Bronchial epithelial cell (primary cell): ENCODE results near the gene DPP10. TPM values are rescaled to one million over a fixed set of nuclear protein-coding genes. Genes with fewer than 3 reads are reported as not detected.
"Not testable (repeated sequence)": the region's sequence is repeated elsewhere in the genome, so short reads cannot be mapped to it uniquely, and the experiment has no call there.

Source experiments
- DNase-seq: peaks from one replicate; pipeline ENCODE4 v3.0.0-alpha.2; 2010; ENCODE audit warnings: low read depth
- FAIRE-seq: peaks from 2 replicates; lab custom pipeline; 2011; peaks lifted over from hg19 to GRCh38; lab: Jason Lieb, UNC
- H3K27me3 ChIP-seq: 2 replicates; pipeline ENCODE4 v1.5.1; 2011; ENCODE audit warnings: low read length; ENCODE audit not compliant: control insufficient read depth, insufficient read depth
- H3K36me3 ChIP-seq: 2 replicates; pipeline ENCODE4 v1.5.1; 2011; ENCODE audit warnings: low read length; ENCODE audit not compliant: control insufficient read depth, insufficient read depth
- H3K4me3 ChIP-seq: 2 replicates; pipeline ENCODE4 v1.5.1; 2011; ENCODE audit warnings: mild to moderate bottlenecking, low read depth, low read length, control low read depth
- CTCF ChIP-seq: IDR thresholded peaks from 2 replicates; pipeline ENCODE4 v1.5.1; 2011; ENCODE audit warnings: mild to moderate bottlenecking, moderate library complexity, low read length, control low read depth, inconsistent platforms; ENCODE audit not compliant: insufficient read depth, severe bottlenecking
- total RNA-seq: library from RNA; depleted of rRNA; stranded (reverse); fragments of >200 nt; gene quantifications from 2 replicates; pipeline ENCODE4 v1.2.1, GENCODE V29; 2014

The DPP10 gene
- total RNA-seq, 1 donor from 2014 or later: 0.26 TPM

DNA sequence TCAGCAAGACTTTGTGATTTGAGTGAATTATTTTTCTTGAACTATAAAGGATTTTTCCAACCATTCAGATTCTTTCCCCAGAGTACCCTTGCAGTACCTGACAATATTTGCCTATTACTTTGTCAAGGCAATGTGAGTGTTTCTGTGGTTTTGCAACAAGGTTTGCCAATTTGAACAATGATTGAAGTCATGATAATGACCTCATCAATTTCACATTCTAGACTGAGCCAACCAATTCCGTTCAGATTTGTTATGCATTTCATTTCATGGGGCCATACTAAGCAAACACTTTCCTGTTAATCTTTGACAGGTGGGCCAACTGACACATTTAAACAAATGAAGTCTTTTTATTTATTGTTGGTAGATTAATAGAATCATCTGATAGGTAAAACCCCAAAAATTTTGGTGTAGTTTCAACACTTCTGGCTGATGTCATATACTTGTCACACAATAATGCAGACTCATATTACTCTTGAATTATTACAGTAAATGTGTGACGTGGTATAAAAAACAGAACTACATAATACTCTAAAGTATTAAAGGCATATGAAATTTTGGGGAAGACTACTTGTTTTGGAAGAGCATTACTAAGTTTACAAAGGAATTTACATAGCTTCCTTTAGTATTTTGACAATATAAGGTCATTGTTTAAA, 526.4 kb downstream of the DPP10 start:
- no peak for FAIRE-seq
- TF ChIP-seq CTCF: no peak

DNA sequence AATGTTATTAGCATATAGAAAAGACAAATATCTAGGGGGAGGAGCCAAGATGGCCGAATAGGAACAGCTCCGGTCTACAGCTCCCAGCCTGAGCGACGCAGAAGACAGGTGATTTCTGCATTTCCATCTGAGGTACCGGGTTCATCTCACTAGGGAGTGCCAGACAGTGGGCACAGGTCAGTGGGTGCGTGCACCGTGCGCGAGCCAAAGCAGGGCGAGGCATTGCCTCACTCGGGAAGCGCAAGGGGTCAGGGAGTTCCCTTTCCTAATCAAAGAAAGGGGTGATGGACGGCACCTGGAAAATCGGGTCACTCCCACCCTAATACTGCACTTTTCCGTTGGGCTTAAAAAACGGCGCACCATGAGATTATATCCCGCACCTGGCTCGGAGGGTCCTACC, 561.9 kb downstream of the DPP10 start:
- DNase-seq, H3K4me3 ChIP-seq, FAIRE-seq, H3K27me3 ChIP-seq, H3K36me3 ChIP-seq: not testable (repeated sequence)

More for the DNA sequence above, 526.4 kb downstream of the DPP10 start:
- no peaks in the 10 kb centered on the region for H3K27me3 ChIP-seq
- no peak overlapping the region for H3K4me3 ChIP-seq
- no peak for DNase-seq
- H3K36me3 ChIP-seq: no peaks in the 10 kb centered on the region

GRCh38 chr2:115011721-115012120, 569.3 kb downstream of the DPP10 start:
- DNase-seq: no peak
- FAIRE-seq: no peak
- no peak for TF ChIP-seq CTCF
- Histone ChIP-seq H3K4me3 (no peak overlapping the region), H3K36me3 (no peaks in the 10 kb centered on the region), H3K27me3 (no peaks in the 10 kb centered on the region)

DNA sequence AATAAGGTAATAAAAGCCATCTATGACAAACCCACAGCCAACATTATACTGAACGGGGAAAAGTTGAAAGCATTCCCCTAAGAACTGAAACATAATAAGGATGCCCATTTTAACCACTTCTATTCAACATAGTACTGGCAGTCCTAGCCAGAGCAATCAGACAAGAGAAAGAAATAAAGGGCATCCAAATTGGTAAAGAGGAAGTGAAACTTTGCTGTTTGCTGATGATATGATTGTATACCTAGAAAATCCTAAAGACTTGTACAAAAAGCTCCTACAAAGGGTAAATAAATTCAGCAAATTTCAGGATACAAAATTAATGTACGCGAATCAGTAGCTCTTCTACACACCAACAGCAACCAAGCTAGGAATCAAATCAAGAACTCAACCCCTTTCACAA, 579.6 kb downstream of the DPP10 start:
- not testable (repeated sequence) for FAIRE-seq, H3K4me3 ChIP-seq, H3K36me3 ChIP-seq, H3K27me3 ChIP-seq, DNase-seq

GRCh38 chr2:115034801-115035200, 592.4 kb downstream of the DPP10 start:
- no peak for TF ChIP-seq CTCF
- DNase-seq (no peak), FAIRE-seq (no peak)
- H3K27me3 ChIP-seq: no peaks in the 10 kb centered on the region
- no peaks in the 10 kb centered on the region for H3K36me3 ChIP-seq
- H3K4me3 ChIP-seq: no peak overlapping the region

DNA sequence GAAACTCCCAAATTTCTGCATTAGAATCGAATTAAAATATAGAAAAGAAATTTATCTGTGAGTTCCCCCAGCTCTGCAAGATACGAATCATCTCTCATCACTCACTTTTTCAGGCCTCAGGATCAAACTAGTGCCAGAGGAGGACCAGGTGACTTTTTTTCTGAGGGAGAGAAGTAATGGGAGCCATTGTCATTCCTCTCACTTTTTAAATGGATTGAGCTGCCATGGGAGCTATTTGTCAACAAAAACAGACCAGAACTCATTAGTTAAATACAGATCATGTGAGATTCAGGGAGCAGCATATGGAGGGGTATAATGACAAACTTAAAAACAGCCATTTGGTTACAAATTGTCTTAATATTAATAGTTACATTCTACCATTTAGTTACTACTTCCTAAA, 594.4 kb downstream of the DPP10 start:
- FAIRE-seq (no peak), DNase-seq (no peak)
- no peaks in the 10 kb centered on the region for H3K36me3 ChIP-seq
- no peak overlapping the region for H3K4me3 ChIP-seq
- H3K27me3 ChIP-seq: no peaks in the 10 kb centered on the region
- TF ChIP-seq CTCF: no peak

GRCh38 chr2:115057473-115057872, 615.0 kb downstream of the DPP10 start:
- Histone ChIP-seq H3K27me3 (no peaks in the 10 kb centered on the region), H3K4me3 (no peak overlapping the region), H3K36me3 (no peaks in the 10 kb centered on the region)
- DNase-seq (no peak), FAIRE-seq (no peak)
- TF ChIP-seq CTCF: no peak
